Iris pigment epithelial cell (primary cell): ENCODE data around the gene PPME1.
"Not testable (repeated sequence)": the region's sequence is repeated elsewhere in the genome, so short reads cannot be mapped to it uniquely, and the experiment has no call there.

Experiments used
- DNase-seq: peaks from one replicate; pipeline ENCODE4 v3.0.0-alpha.2; 2011; ENCODE audit warnings: low read depth

The PPME1 gene, protein sequence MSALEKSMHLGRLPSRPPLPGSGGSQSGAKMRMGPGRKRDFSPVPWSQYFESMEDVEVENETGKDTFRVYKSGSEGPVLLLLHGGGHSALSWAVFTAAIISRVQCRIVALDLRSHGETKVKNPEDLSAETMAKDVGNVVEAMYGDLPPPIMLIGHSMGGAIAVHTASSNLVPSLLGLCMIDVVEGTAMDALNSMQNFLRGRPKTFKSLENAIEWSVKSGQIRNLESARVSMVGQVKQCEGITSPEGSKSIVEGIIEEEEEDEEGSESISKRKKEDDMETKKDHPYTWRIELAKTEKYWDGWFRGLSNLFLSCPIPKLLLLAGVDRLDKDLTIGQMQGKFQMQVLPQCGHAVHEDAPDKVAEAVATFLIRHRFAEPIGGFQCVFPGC

DNA sequence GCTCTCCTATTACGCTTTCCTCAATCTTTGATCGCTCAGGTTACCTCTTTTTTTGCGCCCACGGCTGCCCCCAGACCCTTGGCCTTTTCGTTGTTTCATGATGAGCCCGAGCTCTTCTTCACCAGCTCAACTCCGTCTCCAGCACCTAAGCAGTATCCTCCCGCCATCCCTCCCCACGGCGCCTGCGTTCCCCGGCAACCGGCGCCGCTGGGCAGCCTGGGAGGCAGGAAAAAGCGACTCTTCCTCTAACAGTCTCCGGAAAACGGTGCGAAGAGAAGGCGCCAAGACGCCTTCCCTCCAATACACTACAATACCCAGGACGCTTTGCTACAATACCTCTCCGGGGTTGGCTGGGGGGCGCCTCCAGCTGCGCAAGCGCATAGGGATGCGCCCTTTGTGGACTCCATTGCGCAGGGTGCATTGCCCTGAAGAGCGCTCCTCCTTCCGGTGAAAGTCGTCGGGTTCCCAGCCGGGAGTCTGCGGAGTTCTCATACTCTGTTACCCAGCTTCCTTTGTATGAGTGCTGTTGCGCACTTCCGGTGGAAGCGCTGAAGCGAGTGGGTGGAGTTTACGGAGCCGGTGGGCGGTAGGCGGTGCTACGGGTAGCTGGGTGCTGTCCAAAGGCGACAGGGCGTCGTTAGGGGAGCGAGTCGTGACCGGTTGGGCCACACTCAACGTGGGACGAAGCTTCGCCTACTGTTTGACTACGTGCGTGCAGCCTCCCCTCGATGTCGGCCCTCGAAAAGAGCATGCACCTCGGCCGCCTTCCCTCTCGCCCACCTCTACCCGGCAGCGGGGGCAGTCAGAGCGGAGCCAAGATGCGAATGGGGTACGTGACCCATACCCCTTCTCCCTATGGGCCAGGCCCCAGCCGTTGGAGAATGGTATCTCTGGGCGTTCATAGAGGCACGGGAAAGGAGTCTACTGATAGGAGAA is at the start of gene PPME1, which contains the start of gene C2CD3:
TSS of gene PPME1 (plus strand) at position 596 of the 936 bp plus-strand sequence. CDS start at position 729, 133 bp downstream.
TSS of gene C2CD3 (minus strand) at position 309 of the 936 bp plus-strand sequence. CDS start at position 99, 210 bp downstream.
- DNase-seq: peak; percentile 100

DNA sequence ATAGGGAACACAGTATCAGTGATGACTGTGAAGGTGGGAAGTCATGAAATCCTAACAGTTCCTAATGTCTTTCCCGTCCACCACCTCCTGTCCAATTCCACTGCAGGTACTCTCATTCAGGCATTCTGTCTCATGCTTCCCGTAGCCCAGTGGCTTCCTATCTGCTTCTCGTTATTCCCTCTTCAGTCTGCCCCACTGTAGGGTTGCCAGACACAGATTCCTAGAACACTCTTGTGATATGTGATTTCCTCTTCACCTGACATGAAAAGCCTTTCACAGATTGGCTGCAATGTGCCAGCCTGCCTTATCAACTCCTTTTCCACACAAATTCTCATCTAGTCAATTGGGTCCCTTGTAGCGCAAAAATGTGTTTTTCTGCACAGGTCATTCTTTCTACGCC is 49.3 kb upstream of the PPME1 start:
- no peak for DNase-seq

DNA sequence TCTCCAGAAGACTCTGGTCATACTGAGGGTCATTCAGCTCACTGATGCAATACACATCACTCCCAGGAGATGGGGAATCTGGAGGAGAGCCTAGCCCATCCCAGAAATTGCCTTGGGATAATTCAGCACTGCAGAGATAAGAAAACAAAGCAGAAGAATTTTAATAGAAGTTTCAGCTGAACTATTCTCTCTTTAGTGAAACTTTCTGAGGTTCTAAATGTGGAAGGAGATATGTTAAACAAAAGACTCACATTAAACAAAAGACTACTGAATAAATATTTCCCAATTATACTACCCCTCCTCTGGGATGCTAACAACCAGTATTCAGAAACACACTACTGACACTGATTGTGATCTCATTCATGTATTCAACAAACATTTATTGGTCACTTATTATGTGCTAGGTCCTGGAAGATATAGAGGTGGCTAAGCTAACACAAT is 48.1 kb upstream of the PPME1 start:
- DNase-seq: no peak

DNA sequence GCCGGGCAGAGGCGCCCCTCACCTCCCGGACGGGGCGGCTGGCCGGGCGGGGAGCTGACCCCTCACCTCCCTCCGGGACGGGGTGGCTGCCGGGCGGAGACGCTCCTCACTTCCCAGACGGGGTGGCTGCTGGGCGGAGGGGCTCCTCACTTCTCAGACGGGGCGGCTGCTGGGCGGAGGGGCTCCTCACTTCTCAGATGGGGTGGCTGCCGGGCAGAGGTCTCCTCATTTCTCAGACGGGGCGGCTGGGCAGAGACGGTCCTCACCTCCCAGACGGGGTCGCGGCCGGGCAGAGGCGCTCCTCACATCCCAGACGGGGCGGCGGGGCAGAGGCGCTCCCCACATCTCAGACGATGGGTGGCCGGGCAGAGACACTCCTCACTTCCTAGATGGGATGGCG is 42.0 kb upstream of the PPME1 start:
- not testable (repeated sequence) for DNase-seq

DNA sequence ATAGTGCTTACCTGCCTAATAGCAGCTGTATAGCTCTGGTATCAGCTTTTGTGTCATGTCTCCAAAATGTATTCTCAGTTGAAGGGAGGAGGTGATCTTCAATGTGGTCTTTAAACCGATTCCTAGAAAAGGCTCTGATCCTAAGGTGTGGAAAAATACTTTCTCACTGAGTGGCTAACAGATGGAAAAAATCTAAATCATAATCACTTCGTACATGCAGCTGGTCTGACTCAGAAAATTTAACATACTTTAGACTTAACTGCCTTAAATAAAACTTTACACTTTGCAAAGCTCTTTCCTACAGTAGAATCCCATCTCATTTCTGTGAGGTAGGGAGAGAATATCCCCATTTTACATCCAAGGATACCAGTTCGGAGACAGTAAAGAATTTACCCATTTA is 38.3 kb upstream of the PPME1 start:
- peak; percentile 11 for DNase-seq

DNA sequence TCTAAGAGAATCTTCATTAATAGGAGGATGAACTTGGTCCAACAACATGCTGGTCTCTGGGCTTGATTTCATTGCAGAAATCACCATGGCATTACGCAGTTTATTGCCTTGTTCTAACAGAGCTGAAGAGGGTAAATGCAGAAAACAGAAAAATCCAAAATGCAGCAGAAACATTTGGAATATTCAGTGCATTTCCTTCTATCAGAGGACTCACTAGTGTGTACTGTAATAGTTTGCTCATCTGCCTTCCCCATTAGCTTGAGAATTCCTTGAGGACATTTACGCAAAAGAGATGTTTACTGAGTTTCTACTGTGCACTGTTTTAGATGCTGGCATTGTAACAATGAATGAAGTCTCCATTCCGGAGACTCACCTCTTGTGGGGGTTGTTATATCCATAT is 37.7 kb upstream of the PPME1 start:
- no peak for DNase-seq

DNA sequence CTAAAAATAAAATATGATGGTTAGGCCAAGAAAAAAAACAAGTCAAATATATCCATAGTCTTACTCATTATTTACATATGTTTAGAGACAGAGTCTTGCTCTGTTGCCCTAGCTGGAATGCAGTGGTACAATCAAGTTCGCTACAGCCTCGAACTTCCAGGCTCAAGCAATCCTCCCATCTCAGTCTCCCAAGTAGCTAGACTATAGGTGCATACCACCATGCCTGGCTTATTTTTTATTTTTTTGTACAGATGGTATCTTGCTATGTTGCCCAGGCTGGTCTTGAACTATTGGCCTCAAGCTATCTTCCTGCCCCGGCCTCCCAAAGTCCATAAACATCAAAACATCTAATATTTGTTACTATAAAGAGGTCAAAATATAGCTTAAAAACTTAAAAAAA is 36.4 kb upstream of the PPME1 start:
- DNase-seq: no peak

DNA sequence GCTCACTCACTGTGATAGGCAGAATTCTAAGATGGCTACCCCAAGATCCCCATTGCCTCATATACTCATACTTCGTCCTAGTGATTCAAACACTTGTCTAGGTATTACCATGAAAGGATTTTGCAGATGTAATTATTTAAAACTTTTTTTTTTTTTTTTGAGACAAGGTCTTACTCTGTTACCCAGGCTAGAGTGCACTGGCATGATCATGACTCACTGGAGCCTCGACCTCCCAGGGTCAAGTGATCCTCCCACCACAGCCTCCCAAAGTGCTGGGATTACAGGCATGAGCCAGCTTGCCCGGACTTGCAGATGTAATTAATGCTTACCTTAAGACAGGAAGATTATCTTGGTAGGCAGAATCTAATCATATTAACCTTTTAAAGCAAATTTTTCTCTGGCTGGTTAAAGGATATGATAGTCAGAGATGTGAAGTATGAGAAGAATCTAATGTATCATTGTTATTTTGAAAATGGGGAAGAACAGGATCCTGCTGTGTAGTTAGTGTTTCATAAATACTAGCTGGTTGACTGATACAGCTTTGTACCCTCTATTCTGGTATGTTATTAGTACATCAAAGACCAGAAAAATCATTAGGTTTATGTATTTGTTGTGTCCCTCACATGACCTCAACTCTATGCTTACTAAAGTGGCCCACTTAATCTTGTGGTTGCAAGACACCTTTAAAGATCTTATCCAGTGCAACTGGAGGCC is 35.8 kb upstream of the PPME1 start:
- DNase-seq: peak; percentile 76

DNA sequence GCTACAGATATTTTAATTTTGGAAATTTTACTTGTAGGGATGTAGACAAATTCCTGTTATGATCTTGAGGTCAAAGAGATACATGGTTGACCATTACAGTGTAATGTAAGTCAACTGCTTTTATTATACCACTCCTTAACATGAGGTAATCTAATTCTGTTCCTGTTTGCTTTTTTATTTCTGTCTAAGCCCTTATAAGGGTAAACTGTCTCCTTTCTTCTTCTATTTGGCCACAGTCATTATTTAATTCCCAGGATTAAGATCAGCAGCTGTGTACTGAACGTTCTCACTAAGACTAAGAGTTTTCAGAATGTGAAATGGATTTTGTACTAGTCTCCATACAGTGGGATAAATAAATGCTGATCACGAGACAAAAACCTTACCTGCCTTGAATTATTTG is 33.1 kb upstream of the PPME1 start:
- DNase-seq: peak; percentile 75

DNA sequence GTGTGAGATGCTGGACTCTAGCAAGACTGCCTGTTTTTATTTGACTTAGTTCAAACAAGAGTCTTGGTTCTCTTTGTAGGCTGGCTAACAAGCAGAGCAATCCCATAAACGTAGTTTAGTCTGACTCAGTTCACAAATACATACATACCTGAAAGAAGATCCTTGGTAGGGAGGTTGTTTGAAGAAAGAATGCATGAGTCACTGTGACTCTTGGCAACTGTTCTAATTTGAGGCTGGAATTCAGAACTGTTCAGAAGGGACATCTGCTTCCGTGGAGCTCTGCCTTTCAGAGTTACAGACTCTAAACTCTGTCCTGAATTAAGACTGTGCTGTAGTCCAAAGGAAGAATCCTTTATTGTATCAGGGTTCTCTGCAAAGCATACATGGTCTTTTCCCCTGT is 32.5 kb upstream of the PPME1 start:
- peak; percentile 98 for DNase-seq

DNA sequence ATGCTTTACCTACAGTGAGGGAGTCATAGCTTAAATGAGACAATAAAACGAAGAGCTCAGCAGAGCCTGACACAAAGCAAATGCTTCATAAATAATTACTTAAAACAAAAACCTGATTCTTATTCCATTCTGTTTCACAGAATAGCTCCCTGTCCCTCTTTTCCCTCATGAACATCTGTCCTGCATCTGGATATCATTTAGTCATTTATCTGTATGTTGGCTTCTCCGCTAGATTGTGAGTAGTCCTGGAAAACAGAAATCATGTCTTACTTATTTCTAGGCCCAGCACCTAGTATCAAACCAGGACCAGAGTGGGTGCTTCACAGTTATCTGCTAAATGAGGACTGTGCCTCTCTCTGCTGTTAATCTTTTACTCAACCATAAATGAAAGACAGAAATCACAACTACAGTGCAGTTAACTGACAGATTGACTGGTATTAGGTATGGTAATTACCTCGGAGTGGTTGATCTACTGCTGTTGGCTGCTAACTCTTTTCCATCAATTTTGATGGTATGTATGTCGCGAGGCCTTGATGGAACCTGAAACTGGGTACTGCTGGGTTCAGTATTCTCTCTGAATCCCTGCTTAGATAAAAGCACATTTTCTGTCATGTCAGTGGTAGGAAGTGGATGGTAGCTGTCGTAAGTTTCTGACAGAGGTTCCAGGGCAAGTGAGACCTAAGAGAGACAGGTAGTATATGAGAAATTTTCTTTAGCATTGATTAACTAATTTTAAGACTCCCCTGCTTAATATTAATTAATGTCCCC is 31.8 kb upstream of the PPME1 start:
- DNase-seq: peak; percentile 11

DNA sequence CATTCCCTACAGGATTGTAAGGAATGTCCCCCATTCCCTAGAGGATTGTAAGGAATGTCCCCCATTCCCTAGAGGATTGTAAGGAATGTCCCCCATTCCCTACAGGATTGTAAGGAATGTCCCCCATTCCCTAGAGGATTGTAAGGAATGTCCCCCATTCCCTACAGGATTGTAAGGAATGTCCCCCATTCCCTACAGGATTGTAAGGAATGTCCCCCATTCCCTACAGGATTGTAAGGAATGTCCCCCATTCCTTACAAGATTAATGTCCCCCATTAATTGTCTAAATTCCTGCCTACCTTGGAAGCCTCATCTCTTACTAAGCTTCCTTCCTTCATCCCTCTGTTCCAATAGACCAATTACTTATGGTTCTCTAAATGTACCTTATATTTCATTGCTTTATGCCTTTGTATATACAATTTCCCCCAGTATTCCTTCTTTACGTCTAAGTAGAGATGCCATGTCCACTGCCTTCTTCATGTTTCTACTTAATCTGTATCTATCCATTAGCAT is 31.1 kb upstream of the PPME1 start:
- DNase-seq: not testable (repeated sequence)

DNA sequence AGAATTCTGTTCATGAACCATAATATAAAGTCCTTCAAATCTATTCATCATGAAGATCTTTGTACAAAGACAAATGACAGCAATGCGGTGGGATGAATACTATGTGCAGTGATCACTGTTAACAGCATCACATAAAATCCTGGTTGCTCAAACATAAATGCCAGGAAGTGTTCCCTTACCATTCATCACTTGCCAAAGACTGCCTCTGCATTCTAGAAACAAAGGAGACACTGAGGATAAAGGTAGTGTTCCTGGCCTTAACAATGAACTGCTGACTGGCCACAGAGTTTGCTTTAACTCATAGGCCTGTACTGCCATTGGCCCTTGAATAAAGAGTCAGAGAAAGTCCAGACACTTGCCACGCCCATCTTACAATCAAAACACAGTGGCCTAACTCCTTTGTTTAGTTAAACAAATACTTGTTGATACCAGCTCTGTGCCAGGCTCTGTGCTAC is 29.8 kb upstream of the PPME1 start:
- DNase-seq: peak; percentile 45

DNA sequence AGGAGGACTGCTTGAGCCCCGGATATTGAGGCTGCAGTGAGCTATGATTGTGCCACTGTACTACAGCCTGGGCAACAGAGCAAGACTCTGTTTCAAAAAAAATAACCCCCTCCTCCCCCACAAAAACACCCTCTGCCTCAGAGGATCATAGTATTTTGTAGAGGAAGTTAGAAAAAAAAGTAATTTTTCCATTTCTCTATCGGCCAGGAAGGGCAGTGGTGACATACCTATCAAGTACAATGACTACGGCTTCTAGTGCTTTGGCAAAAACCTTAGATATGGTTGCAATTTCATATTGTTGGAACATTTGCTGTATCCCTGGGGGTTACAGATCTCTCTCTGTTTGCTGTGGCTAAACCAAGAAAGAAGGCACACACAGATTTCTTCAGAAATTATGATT is 29.2 kb upstream of the PPME1 start:
- no peak for DNase-seq

DNA sequence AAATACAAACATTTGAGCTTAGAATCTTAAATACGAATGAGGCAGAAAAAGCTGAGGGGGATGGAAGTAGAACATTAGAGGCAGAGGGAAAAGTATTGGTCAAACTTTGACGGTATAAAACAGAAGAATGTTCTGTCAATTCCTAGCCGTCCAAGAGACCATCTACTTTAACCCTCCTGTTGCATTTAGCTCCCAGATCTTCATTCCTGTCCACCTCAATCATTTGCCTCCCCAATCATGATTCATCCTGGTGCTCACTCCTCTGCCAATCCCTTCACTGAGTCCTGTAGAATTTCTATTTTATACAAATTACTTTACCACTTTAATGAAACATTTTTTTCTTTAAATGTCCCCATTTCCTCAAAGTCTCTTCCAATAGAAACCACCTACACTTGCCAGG is 28.5 kb upstream of the PPME1 start:
- DNase-seq: peak; percentile 86

DNA sequence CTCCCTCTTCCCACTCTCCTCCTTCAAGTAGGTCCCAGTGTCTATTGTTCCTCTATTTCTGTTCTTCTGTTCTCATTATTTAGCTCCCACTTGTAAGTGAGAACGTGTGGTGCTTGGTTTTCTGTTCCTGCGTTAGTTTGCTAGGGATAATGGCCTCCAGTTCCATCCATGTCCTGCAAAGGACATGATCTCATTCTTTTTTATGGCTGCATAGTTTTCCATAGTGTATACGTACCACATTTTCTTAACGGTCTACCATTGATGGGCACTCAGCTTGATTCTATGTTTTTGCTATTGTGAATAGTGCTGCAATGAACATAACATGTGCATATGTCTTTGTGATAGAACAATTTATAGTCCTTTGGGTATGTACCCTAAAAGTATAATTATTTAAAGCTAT is 26.5 kb upstream of the PPME1 start:
- DNase-seq: no peak

DNA sequence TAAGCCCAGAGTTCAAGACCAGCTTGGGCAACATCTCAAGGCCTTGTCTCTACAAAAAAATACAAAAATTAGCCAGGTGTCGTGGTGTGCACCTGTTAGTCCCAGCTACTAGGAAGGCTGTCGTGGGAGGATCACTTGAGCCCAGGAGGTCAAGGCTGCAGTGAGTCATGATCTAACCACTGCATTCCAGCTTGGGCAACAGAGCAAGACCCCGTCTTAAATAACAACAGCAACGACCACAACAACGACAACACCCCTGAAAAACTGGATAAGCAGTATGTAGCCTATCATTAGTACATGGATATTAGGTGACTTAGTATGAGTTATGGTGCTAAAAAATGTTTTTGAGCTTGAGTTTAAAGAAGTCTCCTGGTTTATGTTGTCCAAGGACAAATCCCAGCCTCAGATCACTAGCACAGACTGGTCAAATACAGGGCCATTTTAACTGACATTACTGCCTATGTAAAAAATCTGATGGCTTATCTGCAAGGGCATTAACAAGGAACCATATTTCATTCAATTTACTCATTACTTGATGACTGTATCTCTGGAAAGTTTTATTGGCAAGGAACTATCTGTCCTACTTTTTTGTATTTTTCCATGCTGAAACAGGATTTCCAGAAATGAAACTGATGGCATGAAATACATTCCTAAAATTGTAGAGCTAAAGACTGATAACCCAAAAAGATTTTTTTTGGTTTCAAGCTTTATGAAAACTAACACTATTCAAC is 23.7 kb upstream of the PPME1 start:
- peak; percentile 54 for DNase-seq

DNA sequence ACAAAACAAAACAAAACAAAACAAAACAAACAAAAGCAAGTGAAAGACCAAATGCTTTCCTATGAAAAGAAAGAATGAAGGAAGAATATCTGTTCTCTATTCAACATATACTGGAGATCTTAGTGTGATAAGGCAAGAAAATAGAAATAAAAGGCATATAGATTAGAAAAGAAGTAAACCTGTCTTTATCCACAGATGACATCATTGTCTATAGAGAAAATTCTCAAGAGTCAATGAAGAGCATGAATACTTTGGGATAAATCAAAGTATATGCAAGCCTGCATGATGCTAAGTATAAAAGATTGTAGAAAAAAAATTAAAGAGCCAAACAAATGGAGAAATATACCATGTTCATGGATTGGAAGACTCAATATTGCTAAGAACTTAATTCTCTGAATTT is 17.9 kb upstream of the PPME1 start:
- DNase-seq: no peak

DNA sequence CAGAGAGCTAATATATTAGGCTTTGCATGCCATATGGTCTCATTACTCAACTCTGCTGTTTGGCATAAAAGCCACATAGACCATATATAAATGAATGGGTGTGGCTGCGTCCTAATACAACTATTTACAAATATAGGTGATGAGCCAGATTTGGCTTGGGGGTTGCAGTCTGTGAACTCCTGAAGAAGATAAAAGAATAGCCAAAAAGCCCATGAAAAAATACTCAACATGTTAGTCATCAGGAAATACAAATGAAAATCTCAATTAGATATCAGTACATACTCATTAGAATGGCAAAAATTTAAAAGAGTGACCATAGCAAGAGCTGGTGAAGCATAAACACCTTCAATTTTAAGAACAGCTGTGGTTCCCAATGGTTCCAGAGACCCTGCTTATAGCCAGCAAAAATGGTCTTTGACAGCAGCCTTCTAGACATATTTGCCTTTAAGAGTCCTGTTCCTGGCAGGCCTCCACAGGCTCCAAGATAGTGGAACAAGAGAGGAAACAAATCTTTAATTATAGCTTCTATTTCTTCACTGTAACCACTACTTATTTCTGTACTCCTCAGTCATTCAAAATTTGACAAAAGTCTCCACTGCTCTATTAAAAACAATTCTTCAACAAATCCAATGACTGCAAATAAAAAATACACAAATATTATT is 16.3 kb upstream of the PPME1 start:
- DNase-seq: peak; percentile 46

DNA sequence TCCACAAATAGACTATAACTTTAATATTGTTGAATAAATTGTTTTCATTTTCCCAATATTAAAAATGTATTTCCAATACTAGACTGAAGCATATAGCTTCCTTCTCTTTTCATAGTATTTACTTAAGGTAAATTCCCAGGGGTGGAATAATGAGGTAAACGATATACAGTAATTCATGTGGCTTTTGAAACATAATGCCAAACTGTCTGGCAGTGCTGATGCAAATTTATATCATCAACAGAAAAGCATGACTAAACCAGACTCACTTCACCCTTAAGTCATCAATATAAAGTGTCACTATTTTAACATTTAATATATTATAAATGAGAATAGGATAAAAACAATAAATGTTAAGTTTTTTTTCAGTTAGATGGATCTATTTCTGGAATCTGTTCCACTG is 13.9 kb upstream of the PPME1 start:
- peak; percentile 35 for DNase-seq
